C4-2B (cell line): ENCODE data around the gene FGFBP2.

Experiments used
- CTCF ChIP-seq: fragments of 450-650 bp; conservative IDR thresholded peaks from 2 replicates; pipeline ENCODE4 v1.5.1; 2017; ENCODE audit warnings: mild to moderate bottlenecking
- ZFX ChIP-seq: fragments of 450-650 bp; IDR thresholded peaks from 2 replicates; pipeline ENCODE4 v1.6.1; 2017

GRCh38 chr4:15917297-15917696, 45.7 kb downstream of the FGFBP2 start:
- TF ChIP-seq CTCF (no peak), ZFX (no peak)
